Measurements from ENCODE around the gene APBA3. TPM values are rescaled to one million over a fixed set of nuclear protein-coding genes. Genes with fewer than 3 reads are reported as not detected.

The APBA3 gene
- total and polyA plus RNA-seq, 5 experiments from 2014 or later: 25.0 to 80.4 (median 33.0) TPM

Other genes starting within 250 kb of the APBA3 start
- gene TEKTIP1, start 222.5 kb downstream of the APBA3 start, total RNA-seq: 10 to 100 TPM in 1 of 2 experiments, 1 to 10 TPM in 1; 8.8 to 12.5 TPM
- gene TEKTIP1, start 222.5 kb downstream of the APBA3 start, polyA plus RNA-seq: under 1 TPM in 1 of 3 donors, not detected in 2; 0.45 TPM
- gene MFSD12, start 204.1 kb downstream of the APBA3 start, total RNA-seq: 100 to 1,000 TPM; 134 to 146 TPM
- gene MFSD12, start 204.1 kb downstream of the APBA3 start, polyA plus RNA-seq: 10 to 100 TPM; 33.1 to 59.6 (median 42.5) TPM
- 10 to 100 TPM; 50.7 to 59.7 TPM for gene HMG20B, start 188.7 kb downstream of the APBA3 start, total RNA-seq
- gene HMG20B, start 188.7 kb downstream of the APBA3 start, polyA plus RNA-seq: 10 to 100 TPM; 45.8 to 55.9 (median 53.9) TPM
- 1 to 10 TPM; 3.5 to 3.7 TPM for gene GIPC3, start 176.2 kb downstream of the APBA3 start, total RNA-seq
- gene GIPC3, start 176.2 kb downstream of the APBA3 start, polyA plus RNA-seq: 1 to 10 TPM in 2 of 3 donors, under 1 TPM in 1; 0.76 to 3.0 (median 1.1) TPM
- gene TBXA2R, start 154.8 kb downstream of the APBA3 start, total RNA-seq: 10 to 100 TPM; 18.5 to 19.1 TPM
- 10 to 100 TPM; 11.7 to 26.9 (median 23.9) TPM for gene TBXA2R, start 154.8 kb downstream of the APBA3 start, polyA plus RNA-seq
- gene CACTIN, start 134.9 kb downstream of the APBA3 start, total RNA-seq: 10 to 100 TPM; 42.6 to 54.1 TPM
- 10 to 100 TPM in 1 of 3 donors, 1 to 10 TPM in 2; 6.9 to 20.4 (median 9.3) TPM for gene CACTIN, start 134.9 kb downstream of the APBA3 start, polyA plus RNA-seq
- 10 to 100 TPM; 30.6 to 32.0 TPM for gene PIP5K1C, start 61.2 kb downstream of the APBA3 start, total RNA-seq
- gene PIP5K1C, start 61.2 kb downstream of the APBA3 start, polyA plus RNA-seq: 10 to 100 TPM in 1 of 3 donors, 1 to 10 TPM in 2; 3.9 to 10.1 (median 7.4) TPM
- 10 to 100 TPM; 13.0 TPM for gene TJP3, start 53.3 kb downstream of the APBA3 start, total RNA-seq
- gene TJP3, start 53.3 kb downstream of the APBA3 start, polyA plus RNA-seq: 10 to 100 TPM in 1 of 3 donors, 1 to 10 TPM in 2; 5.2 to 11.1 (median 8.9) TPM
- 10 to 100 TPM; 51.6 to 51.9 TPM for gene MRPL54, start 990 bp upstream of the APBA3 start, total RNA-seq
- 100 to 1,000 TPM in 2 of 3 donors, 10 to 100 TPM in 1; 92.5 to 168 (median 120) TPM for gene MRPL54, start 990 bp upstream of the APBA3 start, polyA plus RNA-seq
- not detected for gene RAX2, start 10.5 kb upstream of the APBA3 start, total RNA-seq
- not detected for gene RAX2, start 10.5 kb upstream of the APBA3 start, polyA plus RNA-seq
- gene MATK, start 24.7 kb upstream of the APBA3 start, total RNA-seq: 1 to 10 TPM; 1.7 to 2.9 TPM
- gene MATK, start 24.7 kb upstream of the APBA3 start, polyA plus RNA-seq: 10 to 100 TPM; 25.2 to 69.6 (median 25.9) TPM
- under 1 TPM; 0.75 to 0.96 TPM for gene ZFR2, start 107.3 kb upstream of the APBA3 start, total RNA-seq
- gene ZFR2, start 107.3 kb upstream of the APBA3 start, polyA plus RNA-seq: 1 to 10 TPM; 1.4 to 5.6 (median 2.9) TPM
- not detected for gene ATCAY, start 119.0 kb upstream of the APBA3 start, total RNA-seq
- gene ATCAY, start 119.0 kb upstream of the APBA3 start, polyA plus RNA-seq: 1 to 10 TPM in 1 of 3 donors, not detected in 2; 1.5 TPM
- not detected for gene NMRK2, start 171.4 kb upstream of the APBA3 start, total RNA-seq
- gene NMRK2, start 171.4 kb upstream of the APBA3 start, polyA plus RNA-seq: not detected
- gene DAPK3, start 209.4 kb upstream of the APBA3 start, total RNA-seq: 10 to 100 TPM; 35.1 to 37.8 TPM
- 10 to 100 TPM; 17.7 to 27.7 (median 24.1) TPM for gene DAPK3, start 209.4 kb upstream of the APBA3 start, polyA plus RNA-seq
- gene EEF2, start 223.8 kb upstream of the APBA3 start, total RNA-seq: 1,000 to 10,000 TPM; 2,204 to 2,252 TPM
- gene EEF2, start 223.8 kb upstream of the APBA3 start, polyA plus RNA-seq: 100 to 1,000 TPM; 546 to 682 (median 600) TPM
- 10 to 100 TPM; 34.4 to 34.9 TPM for gene PIAS4, start 246.0 kb upstream of the APBA3 start, total RNA-seq
- gene PIAS4, start 246.0 kb upstream of the APBA3 start, polyA plus RNA-seq: 1 to 10 TPM; 3.2 to 4.9 (median 4.5) TPM

Data from naive thymus-derived CD8-positive, alpha-beta T cell (primary cell).